NOMO-1 treated with dmso at 0.1 percent for 144 hours (cell line): ENCODE results near the gene EEFSEC.

Experiments
- DNase-seq: peaks from one replicate; lab custom pipeline; 2025; ENCODE audit not compliant: unreplicated experiment; lab: John Stamatoyannopoulos, UW

Gene EEFSEC

GRCh38 chr3:128283421-128283820, 130.1 kb downstream of the EEFSEC start:
- no peak for DNase-seq

- no peak for DNase-seq
Observed at GRCh38 chr3:128285042-128285966, 132.0 kb downstream of the EEFSEC start.

GRCh38 chr3:128285967-128286321, 132.7 kb downstream of the EEFSEC start:
- no peak for DNase-seq

- no peak for DNase-seq
Observed at GRCh38 chr3:128286691-128287090, 133.4 kb downstream of the EEFSEC start.

GRCh38 chr3:128287216-128287615, 133.9 kb downstream of the EEFSEC start:
- no peak for DNase-seq

- no peak for DNase-seq
Observed at GRCh38 chr3:128289534-128289933, 136.3 kb downstream of the EEFSEC start.

- DNase-seq: no peak
Observed at GRCh38 chr3:128290484-128290883, 137.2 kb downstream of the EEFSEC start.

- no peak for DNase-seq
Observed at GRCh38 chr3:128293930-128294329, 140.6 kb downstream of the EEFSEC start.

- DNase-seq: no peak
Observed at GRCh38 chr3:128294999-128295468, 141.8 kb downstream of the EEFSEC start.

- no peak for DNase-seq
Observed at GRCh38 chr3:128296469-128297251, 143.4 kb downstream of the EEFSEC start.

- no peak for DNase-seq
Observed at GRCh38 chr3:128297401-128298138, 144.3 kb downstream of the EEFSEC start.

- DNase-seq: no peak
Observed at GRCh38 chr3:128301186-128302023, 148.1 kb downstream of the EEFSEC start.

- DNase-seq: no peak
Observed at GRCh38 chr3:128306481-128306880, 153.2 kb downstream of the EEFSEC start.

- no peak for DNase-seq
Observed at GRCh38 chr3:128307029-128307633, 153.8 kb downstream of the EEFSEC start.

- no peak for DNase-seq
Observed at GRCh38 chr3:128307781-128308469, 154.6 kb downstream of the EEFSEC start.

- no peak for DNase-seq
Observed at GRCh38 chr3:128309026-128309425, 155.7 kb downstream of the EEFSEC start.

- DNase-seq: no peak
Observed at GRCh38 chr3:128310286-128311058, 157.2 kb downstream of the EEFSEC start.

GRCh38 chr3:128311441-128311844, 158.2 kb downstream of the EEFSEC start:
- no peak for DNase-seq

- no peak for DNase-seq
Observed at GRCh38 chr3:128312271-128312670, 159.0 kb downstream of the EEFSEC start.
